Panc1 (cell line): ENCODE data around the gene IL32.

Experiments used
- CTCF ChIP-seq: fragments of 450-650 bp; IDR thresholded peaks from 2 replicates; pipeline ENCODE4 v1.5.1; 2017; ENCODE audit warnings: mild to moderate bottlenecking
- POLR2AphosphoS5 ChIP-seq: IDR thresholded peaks from 2 replicates; pipeline ENCODE4 v1.6.1; 2012; ENCODE audit warnings: mild to moderate bottlenecking, low read depth, low read length, moderate library complexity
- REST ChIP-seq, 2 experiments: IDR thresholded peaks; 2 replicates each; pipeline ENCODE4 v1.6.1; 2011 to 2012; ENCODE audit warnings: low read depth in 2 of 2, control low read depth in 1 of 2, low read length in 1 of 2, mild to moderate bottlenecking in 1 of 2, moderate library complexity in 1 of 2; ENCODE audit not compliant: insufficient read depth in 1 of 2
- SIN3A ChIP-seq: IDR thresholded peaks from 2 replicates; pipeline ENCODE4 v1.6.1; 2012; ENCODE audit warnings: low read depth, mild to moderate bottlenecking, low read length, moderate library complexity, borderline replicate concordance; ENCODE audit not compliant: insufficient read depth

GRCh38 chr16:3112058-3112880, 46.8 kb downstream of the IL32 start, which contains the start of gene ZNF205:
- TF ChIP-seq CTCF, result no peak
- peak; percentile 73; the same call in 1 of the 2 replicates for TF ChIP-seq POLR2AphosphoS5
- TF ChIP-seq REST (IDR thresholded peaks at IDR 0.05; ENCODE audit: insufficient read depth in 1 of 2, low read depth in 2 of 2, low read length in 1 of 2), result 0 out of 4 replicates have a peak, but pooled peaks of 1 of the 2 experiments have one; percentile 48
- TF ChIP-seq SIN3A, result no peak
